ENCODE results near the gene FAXDC2.

The FAXDC2 gene

DNA sequence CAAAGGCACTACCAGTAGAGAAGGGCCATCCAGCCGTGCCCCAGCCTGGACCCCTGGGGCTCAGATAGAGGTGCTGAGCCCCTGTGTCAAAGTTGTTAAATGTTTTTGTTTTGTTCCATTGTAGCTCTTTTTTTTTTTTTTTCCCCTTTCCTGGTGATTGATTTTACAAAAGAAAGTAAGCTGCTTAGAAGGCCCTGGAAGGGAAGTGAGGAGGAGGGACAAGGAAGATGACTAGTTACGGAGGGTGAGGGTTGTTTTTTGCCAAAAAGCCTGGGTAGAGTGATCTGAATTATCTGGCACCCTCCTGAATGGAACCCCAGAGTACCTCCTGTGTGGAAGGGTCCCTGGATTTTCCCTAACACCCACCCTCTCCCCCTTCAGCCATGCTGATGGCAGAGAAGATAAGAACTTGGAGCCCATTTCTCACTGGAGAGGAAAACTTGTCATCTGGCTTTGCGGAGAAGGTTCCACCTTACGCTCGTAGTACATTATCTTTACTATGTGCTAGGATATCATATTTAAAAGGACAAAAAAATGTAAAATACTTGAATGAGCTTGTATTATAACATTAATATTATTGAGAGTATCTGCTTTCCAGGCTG, 33.4 kb downstream of the FAXDC2 start:
- no peak overlapping the region for H3K4me3 Mint-ChIP-seq
- no peak for DNase-seq
- ATAC-seq (replicated peaks), result no peak
- H3K9me3 Mint-ChIP-seq, result no peaks in the 10 kb centered on the region
- H3K36me3 Mint-ChIP-seq (ENCODE audit: insufficient read depth), result peaks cover 36% of the 10 kb centered on the region
- no peaks in the 10 kb centered on the region for H3K27me3 Mint-ChIP-seq
- H3K27ac Mint-ChIP-seq, result peak overlapping the region; percentile 35 to 49
- H3K4me1 Mint-ChIP-seq (ENCODE audit: low read depth in 2 of 2), result peaks cover 48 to 49% of the 10 kb centered on the region in 2 donors

DNA sequence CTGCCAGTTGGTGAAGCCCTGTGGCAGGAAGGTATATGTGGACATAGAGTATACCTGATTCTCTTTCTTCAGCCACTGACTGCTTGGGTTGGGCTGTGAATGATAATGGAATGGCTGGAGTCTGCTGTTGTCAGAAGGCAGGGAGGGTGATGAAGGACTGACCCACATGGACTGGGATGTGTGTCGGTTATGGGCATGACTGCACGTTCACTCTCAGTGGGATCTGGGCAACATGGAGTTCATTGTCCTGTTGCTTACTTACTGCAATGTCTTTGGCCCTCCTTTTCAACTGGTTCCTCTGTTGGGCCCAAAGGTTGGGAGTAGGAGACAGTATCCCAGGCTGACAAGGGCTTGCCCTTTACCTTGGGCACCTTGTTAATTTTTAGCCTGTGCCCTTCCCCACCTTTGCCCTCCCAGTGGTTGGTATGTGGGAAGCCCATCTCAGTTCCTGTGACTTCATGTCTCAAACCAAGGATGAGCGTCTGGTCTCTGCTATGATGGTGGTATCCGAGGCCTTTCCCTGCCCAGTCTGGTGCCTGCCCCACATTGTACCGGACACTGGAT, 34.6 kb downstream of the FAXDC2 start:
- H3K27me3 Mint-ChIP-seq, result no peaks in the 10 kb centered on the region
- H3K27ac Mint-ChIP-seq, result peak overlapping the region; percentile 50 to 91
- no peak for ATAC-seq (replicated peaks)
- H3K9me3 Mint-ChIP-seq, result no peaks in the 10 kb centered on the region
- H3K36me3 Mint-ChIP-seq (ENCODE audit: insufficient read depth), result peaks cover 45% of the 10 kb centered on the region
- H3K4me1 Mint-ChIP-seq (ENCODE audit: low read depth in 2 of 2), result peaks cover 45 to 46% of the 10 kb centered on the region in 2 donors
- H3K4me3 Mint-ChIP-seq, result no peak overlapping the region
- DNase-seq, result no peak

GRCh38 chr5:154815025-154815424, 35.4 kb downstream of the FAXDC2 start:
- Mint-ChIP-seq H3K27me3 (no peaks in the 10 kb centered on the region), H3K9me3 (no peaks in the 10 kb centered on the region), H3K4me3 (no peak overlapping the region), H3K27ac (peak overlapping the region; percentile 50 to 91), H3K36me3 (ENCODE audit: insufficient read depth) (peaks cover 53% of the 10 kb centered on the region), H3K4me1 (ENCODE audit: low read depth in 2 of 2) (peaks cover 39 to 40% of the 10 kb centered on the region in 2 donors)
- ATAC-seq (replicated peaks) (no peak), DNase-seq (no peak)

- H3K4me1 Mint-ChIP-seq (ENCODE audit: low read depth in 2 of 2), result peaks cover 28 to 29% of the 10 kb centered on the region in 2 donors
- H3K27ac Mint-ChIP-seq, result peak overlapping the region; percentile 44 to 89
- peak; percentile 97 for ATAC-seq (replicated peaks)
- H3K9me3 Mint-ChIP-seq, result no peaks in the 10 kb centered on the region
- no peaks in the 10 kb centered on the region for H3K27me3 Mint-ChIP-seq
- peaks cover 63% of the 10 kb centered on the region for H3K36me3 Mint-ChIP-seq (ENCODE audit: insufficient read depth)
- DNase-seq, result peak; percentile 45 to 53 (median 45)
- H3K4me3 Mint-ChIP-seq, result peak overlapping the region; percentile 36 to 49
Observed at GRCh38 chr5:154813736-154814135, 36.7 kb downstream of the FAXDC2 start.

GRCh38 chr5:154813158-154813557, 37.2 kb downstream of the FAXDC2 start:
- Mint-ChIP-seq H3K27me3 (no peaks in the 10 kb centered on the region), H3K27ac (peak overlapping the region; percentile 44 to 89), H3K4me3 (peak overlapping the region; percentile 36 to 49), H3K9me3 (no peaks in the 10 kb centered on the region), H3K4me1 (ENCODE audit: low read depth in 2 of 2) (peaks cover 25 to 26% of the 10 kb centered on the region in 2 donors), H3K36me3 (ENCODE audit: insufficient read depth) (peaks cover 67% of the 10 kb centered on the region)
- ATAC-seq (replicated peaks) (no peak), DNase-seq (no peak)

GRCh38 chr5:154811653-154812465, 38.5 kb downstream of the FAXDC2 start:
- Mint-ChIP-seq H3K9me3 (no peaks in the 10 kb centered on the region), H3K27ac (peak overlapping the region; percentile 13 to 17), H3K4me1 (ENCODE audit: low read depth in 2 of 2) (peaks cover 25 to 26% of the 10 kb centered on the region in 2 donors), H3K36me3 (ENCODE audit: insufficient read depth) (peaks cover 75% of the 10 kb centered on the region), H3K27me3 (no peaks in the 10 kb centered on the region), H3K4me3 (peak overlapping the region in 1 of 2 donors; percentile 11)
- DNase-seq (peak; percentile 52 to 60 (median 56)), ATAC-seq (replicated peaks) (peak; percentile 58)

GRCh38 chr5:154811239-154811638, 39.2 kb downstream of the FAXDC2 start:
- no peaks in the 10 kb centered on the region for H3K9me3 Mint-ChIP-seq
- H3K27ac Mint-ChIP-seq, result peak overlapping the region in 1 of 2 donors; percentile 13

GRCh38 chr5:154806176-154806575, 44.2 kb downstream of the FAXDC2 start:
- Mint-ChIP-seq H3K27me3 (no peaks in the 10 kb centered on the region), H3K36me3 (ENCODE audit: insufficient read depth) (peaks cover 71% of the 10 kb centered on the region), H3K27ac (peak overlapping the region; percentile 2 to 4), H3K9me3 (no peaks in the 10 kb centered on the region), H3K4me3 (no peak overlapping the region), H3K4me1 (ENCODE audit: low read depth in 2 of 2) (no peaks in the 10 kb centered on the region)
- ATAC-seq (replicated peaks) (no peak), DNase-seq (no peak)

More at GRCh38 chr5:154811239-154811638, 39.2 kb downstream of the FAXDC2 start:
- DNase-seq, result no peak
- no peak overlapping the region for H3K4me3 Mint-ChIP-seq
- ATAC-seq (replicated peaks), result no peak
- peaks cover 25 to 26% of the 10 kb centered on the region in 2 donors for H3K4me1 Mint-ChIP-seq (ENCODE audit: low read depth in 2 of 2)
- no peaks in the 10 kb centered on the region for H3K27me3 Mint-ChIP-seq
- H3K36me3 Mint-ChIP-seq (ENCODE audit: insufficient read depth), result peaks cover 70% of the 10 kb centered on the region

DNA sequence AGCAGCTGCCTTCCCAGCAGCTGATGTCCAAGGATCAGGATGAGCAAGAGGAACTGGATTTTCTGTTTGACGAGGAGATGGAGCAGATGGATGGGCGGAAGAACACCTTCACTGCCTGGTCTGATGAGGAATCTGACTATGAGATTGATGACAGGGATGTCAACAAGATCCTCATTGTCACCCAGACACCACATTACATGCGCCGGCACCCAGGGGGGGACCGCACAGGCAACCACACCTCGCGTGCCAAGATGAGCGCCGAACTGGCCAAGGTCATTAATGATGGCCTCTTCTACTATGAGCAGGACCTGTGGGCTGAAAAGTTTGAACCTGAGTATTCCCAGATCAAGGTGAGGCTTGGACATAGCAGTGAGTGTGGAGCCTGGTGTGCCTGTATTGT, 48.4 kb downstream of the FAXDC2 start:
- ATAC-seq (replicated peaks), result no peak
- H3K27ac Mint-ChIP-seq, result peak overlapping the region; percentile 47 to 71
- H3K36me3 Mint-ChIP-seq (ENCODE audit: insufficient read depth), result peaks cover 62% of the 10 kb centered on the region

GRCh38 chr5:154801083-154801482, 49.3 kb downstream of the FAXDC2 start:
- peak overlapping the region; percentile 71 to 90 for H3K27ac Mint-ChIP-seq
- no peak for DNase-seq

More for the DNA sequence above, 48.4 kb downstream of the FAXDC2 start:
- H3K9me3 Mint-ChIP-seq, result no peaks in the 10 kb centered on the region
- H3K4me3 Mint-ChIP-seq, result no peak overlapping the region
- H3K4me1 Mint-ChIP-seq (ENCODE audit: low read depth in 2 of 2), result peaks cover 3 to 7% of the 10 kb centered on the region in 2 donors
- H3K27me3 Mint-ChIP-seq, result no peaks in the 10 kb centered on the region
- DNase-seq, result no peak

DNA sequence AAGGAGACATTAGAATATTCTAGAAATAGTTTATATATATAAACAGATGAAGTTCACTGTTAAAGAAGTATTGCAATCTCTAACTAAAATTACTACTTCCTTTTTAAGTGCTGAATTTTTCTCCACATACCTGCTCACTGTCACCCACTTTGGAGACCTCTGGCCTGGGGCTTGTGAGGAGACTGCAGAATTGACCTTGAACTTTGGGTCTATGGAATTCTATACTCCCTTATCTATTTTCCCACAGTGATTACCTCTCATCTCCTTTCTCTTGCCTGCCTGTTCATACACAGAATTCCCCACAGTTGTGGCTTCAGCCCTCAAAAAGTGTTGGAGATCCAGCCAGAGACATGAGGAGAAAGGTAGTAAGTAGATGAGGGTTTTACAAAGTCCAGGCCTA, 49.8 kb downstream of the FAXDC2 start:
- Mint-ChIP-seq H3K4me3 (no peak overlapping the region), H3K27ac (peak overlapping the region; percentile 69 to 90)

More at GRCh38 chr5:154801083-154801482, 49.3 kb downstream of the FAXDC2 start:
- Mint-ChIP-seq H3K36me3 (ENCODE audit: insufficient read depth) (peaks cover 71% of the 10 kb centered on the region), H3K9me3 (no peaks in the 10 kb centered on the region), H3K4me1 (ENCODE audit: low read depth in 2 of 2) (peaks cover 3 to 8% of the 10 kb centered on the region in 2 donors), H3K4me3 (no peak overlapping the region), H3K27me3 (no peaks in the 10 kb centered on the region)
- ATAC-seq (replicated peaks), result no peak

GRCh38 chr5:154797762-154798161, 52.6 kb downstream of the FAXDC2 start:
- Mint-ChIP-seq H3K36me3 (ENCODE audit: insufficient read depth) (peaks cover 57% of the 10 kb centered on the region), H3K4me3 (no peak overlapping the region), H3K9me3 (no peaks in the 10 kb centered on the region), H3K27me3 (no peaks in the 10 kb centered on the region), H3K27ac (peak overlapping the region in 1 of 2 donors; percentile 78), H3K4me1 (ENCODE audit: low read depth in 2 of 2) (peaks cover 3 to 8% of the 10 kb centered on the region in 2 donors)
- no peak for DNase-seq
- no peak for ATAC-seq (replicated peaks)

More for the DNA sequence above, 49.8 kb downstream of the FAXDC2 start:
- DNase-seq (no peak), ATAC-seq (replicated peaks) (no peak)
- Mint-ChIP-seq H3K9me3 (no peaks in the 10 kb centered on the region), H3K36me3 (ENCODE audit: insufficient read depth) (peaks cover 71% of the 10 kb centered on the region), H3K4me1 (ENCODE audit: low read depth in 2 of 2) (peaks cover 3 to 8% of the 10 kb centered on the region in 2 donors), H3K27me3 (no peaks in the 10 kb centered on the region)

- H3K36me3 Mint-ChIP-seq (ENCODE audit: insufficient read depth), result peaks cover 70% of the 10 kb centered on the region
- H3K27ac Mint-ChIP-seq, result peak overlapping the region in 1 of 2 donors; percentile 80
- H3K4me1 Mint-ChIP-seq (ENCODE audit: low read depth in 2 of 2), result peaks cover 8 to 9% of the 10 kb centered on the region in 2 donors
Observed at GRCh38 chr5:154795235-154795596, 55.2 kb downstream of the FAXDC2 start.

More at GRCh38 chr5:154795235-154795596, 55.2 kb downstream of the FAXDC2 start:
- H3K27me3 Mint-ChIP-seq, result no peaks in the 10 kb centered on the region
- DNase-seq (no peak), ATAC-seq (replicated peaks) (no peak)
- H3K9me3 Mint-ChIP-seq, result no peaks in the 10 kb centered on the region
- H3K4me3 Mint-ChIP-seq, result no peak overlapping the region

Measured in effector memory CD8-positive, alpha-beta T cell (primary cell).